HepG2 (cell line): ENCODE measurements around the gene CCDC82. TPM values are rescaled to one million over a fixed set of nuclear protein-coding genes. Genes with fewer than 3 reads are reported as not detected.

ENCODE experiments used
- ADNP ChIP-seq: sonication (generic); formaldehyde crosslinking; IDR thresholded peaks from 2 replicates; pipeline ENCODE4 v1.4.0; 2020; ENCODE audit warnings: missing genetic modification reagents
- AKAP8 ChIP-seq: sonication (generic); formaldehyde crosslinking; IDR thresholded peaks from 2 replicates; pipeline ENCODE4 v1.5.1; 2020; ENCODE audit warnings: mild to moderate bottlenecking, missing genetic modification reagents
- ATF3 ChIP-seq: sonication (generic); formaldehyde crosslinking; IDR thresholded peaks from 2 replicates; pipeline ENCODE4 v1.4.0; 2020; ENCODE audit warnings: missing genetic modification reagents
- ELF1 ChIP-seq: sonication (generic); formaldehyde crosslinking; IDR thresholded peaks from 2 replicates; pipeline ENCODE4 v1.4.0; 2020; ENCODE audit warnings: missing genetic modification reagents
- FOXP1 ChIP-seq, 2 experiments: fragments of 450-650 bp in 1 of 2; IDR thresholded peaks; 2 replicates each; pipeline ENCODE4 v1.6.1; 2017 to 2018; ENCODE audit warnings: antibody characterized with exemption in 1 of 2
- HNRNPK ChIP-seq: fragments of 200-400 bp; formaldehyde crosslinking; IDR thresholded peaks from 2 replicates; pipeline ENCODE4 v1.6.1; 2018; ENCODE audit warnings: low read length, low read depth, moderate library complexity, mild to moderate bottlenecking; ENCODE audit not compliant: poor library complexity, severe bottlenecking
- JUND ChIP-seq: sonication (generic); formaldehyde crosslinking; IDR thresholded peaks from 2 replicates; pipeline ENCODE4 v1.8.0; 2022; ENCODE audit warnings: mild to moderate bottlenecking, missing genetic modification reagents
- KDM5B ChIP-seq: sonication (generic); formaldehyde crosslinking; IDR thresholded peaks from 2 replicates; pipeline ENCODE4 v1.4.0; 2020; ENCODE audit warnings: missing genetic modification reagents, mild to moderate bottlenecking, borderline replicate concordance
- MED8 ChIP-seq: sonication (generic); formaldehyde crosslinking; IDR thresholded peaks from 2 replicates; pipeline ENCODE4 v1.8.1; 2023; ENCODE audit warnings: mild to moderate bottlenecking, missing genetic modification reagents; ENCODE audit not compliant: insufficient replicate concordance
- NFATC3 ChIP-seq: sonication (generic); formaldehyde crosslinking; IDR thresholded peaks from 2 replicates; pipeline ENCODE4 v1.5.1; 2020; ENCODE audit warnings: mild to moderate bottlenecking, missing genetic modification reagents
- NONO ChIP-seq, 2 experiments: fragments of 450-650 bp in 1 of 2; sonication (generic) in 1 of 2; formaldehyde crosslinking in 1 of 2; IDR thresholded peaks in 1 of 2; conservative IDR thresholded peaks in 1 of 2; 2 replicates each; pipeline versions ENCODE4 v1.6.1 to v1.8.0; 2017 to 2022; ENCODE audit warnings: mild to moderate bottlenecking in 1 of 2, missing genetic modification reagents in 1 of 2, moderate library complexity in 1 of 2
- NR1H2 ChIP-seq: sonication (generic); formaldehyde crosslinking; IDR thresholded peaks from 2 replicates; pipeline ENCODE4 v1.8.1; 2022; ENCODE audit warnings: low read depth, missing genetic modification reagents, borderline replicate concordance
- PHF21A ChIP-seq: sonication (generic); formaldehyde crosslinking; IDR thresholded peaks from 2 replicates; pipeline ENCODE4 v1.5.0; 2020; ENCODE audit warnings: mild to moderate bottlenecking, missing genetic modification reagents
- PITX1 ChIP-seq: sonication (generic); formaldehyde crosslinking; IDR thresholded peaks from 2 replicates; pipeline ENCODE4 v1.5.1; 2020; ENCODE audit warnings: mild to moderate bottlenecking, missing genetic modification reagents
- RCOR2 ChIP-seq: IDR thresholded peaks from 2 replicates; pipeline ENCODE4 v1.6.1; 2016; ENCODE audit warnings: missing biosample characterization, missing genetic modification reagents
- TRIM22 ChIP-seq: fragments of 450-650 bp; IDR thresholded peaks from 2 replicates; pipeline ENCODE4 v1.6.1; 2017
- ZFP41 ChIP-seq: sonication (generic); formaldehyde crosslinking; IDR thresholded peaks from 2 replicates; pipeline ENCODE4 v1.4.0; 2020; ENCODE audit warnings: mild to moderate bottlenecking, missing genetic modification reagents, borderline replicate concordance
- ZNF34 ChIP-seq: sonication (generic); formaldehyde crosslinking; IDR thresholded peaks from 2 replicates; pipeline ENCODE4 v1.4.0; 2020; ENCODE audit warnings: mild to moderate bottlenecking, missing genetic modification reagents, borderline replicate concordance
- ZNF792 ChIP-seq: IDR thresholded peaks from 2 replicates; pipeline ENCODE4 v1.6.1; 2016
- polyA plus RNA-seq, 8 experiments: library from polyadenylated mRNA; depleted of rRNA in 3 of 8; stranded (reverse) in 7 of 8; unstranded in 1 of 8; fragments of >200 nt; fragmentation: Illumina TruSeq in 4 of 8; extraction: Trizol in 4 of 8; gene quantifications; 2 replicates each; pipeline versions ENCODE4 v1.2.1 to v1.2.3, GENCODE V29; 2011 to 2016; ENCODE audit warnings: low read depth in 4 of 8, missing spikeins in 1 of 8, mixed read lengths in 1 of 8; ENCODE audit not compliant: insufficient read depth in 1 of 8
- total RNA-seq, 5 experiments: library from RNA; depleted of rRNA; stranded (reverse); fragments of >200 nt; fragmentation: Illumina TruSeq; extraction: Trizol; gene quantifications; 2 replicates each; pipeline ENCODE4 v1.2.3, GENCODE V29; 2016; ENCODE audit warnings: low read depth in 1 of 5
- TF ChIP-seq, protein P1 (sequence below): sonication (generic); formaldehyde crosslinking; IDR thresholded peaks from 2 replicates; pipeline ENCODE4 v1.4.0; 2020; ENCODE audit warnings: missing genetic modification reagents
- TF ChIP-seq, protein P2 (sequence below): IDR thresholded peaks from 2 replicates; pipeline ENCODE4 v1.6.1; 2012; ENCODE audit warnings: inconsistent platforms
- TF ChIP-seq, protein P3 (sequence below): sonication (generic); formaldehyde crosslinking; IDR thresholded peaks from 2 replicates; pipeline ENCODE4 v1.4.0; 2020; ENCODE audit warnings: missing genetic modification reagents
- TF ChIP-seq, protein P4 (sequence below): IDR thresholded peaks from 2 replicates; pipeline ENCODE4 v1.6.1; 2016

The CCDC82 gene
- total and polyA plus RNA-seq, 2 of the 13 experiments (the other 11 are each of a cell fraction or from before 2014, with no cell fraction given) = 19.7 to 25.7 TPM

GRCh38 chr11:96389720-96390487, at the start of gene CCDC82, which contains the start of gene JRKL (continued):
- TF ChIP-seq ATF3 (CRISPR knock-in tag) = no peak
- no peak for TF ChIP-seq JUND (CRISPR knock-in tag)
- TF ChIP-seq ZNF34 (CRISPR knock-in tag) = no peak
- peak; percentile 92 for TF ChIP-seq ELF1 (CRISPR knock-in tag)
- peak; percentile 89; the same call in 1 of the 2 replicates for TF ChIP-seq KDM5B
- TF ChIP-seq, protein P1, sequence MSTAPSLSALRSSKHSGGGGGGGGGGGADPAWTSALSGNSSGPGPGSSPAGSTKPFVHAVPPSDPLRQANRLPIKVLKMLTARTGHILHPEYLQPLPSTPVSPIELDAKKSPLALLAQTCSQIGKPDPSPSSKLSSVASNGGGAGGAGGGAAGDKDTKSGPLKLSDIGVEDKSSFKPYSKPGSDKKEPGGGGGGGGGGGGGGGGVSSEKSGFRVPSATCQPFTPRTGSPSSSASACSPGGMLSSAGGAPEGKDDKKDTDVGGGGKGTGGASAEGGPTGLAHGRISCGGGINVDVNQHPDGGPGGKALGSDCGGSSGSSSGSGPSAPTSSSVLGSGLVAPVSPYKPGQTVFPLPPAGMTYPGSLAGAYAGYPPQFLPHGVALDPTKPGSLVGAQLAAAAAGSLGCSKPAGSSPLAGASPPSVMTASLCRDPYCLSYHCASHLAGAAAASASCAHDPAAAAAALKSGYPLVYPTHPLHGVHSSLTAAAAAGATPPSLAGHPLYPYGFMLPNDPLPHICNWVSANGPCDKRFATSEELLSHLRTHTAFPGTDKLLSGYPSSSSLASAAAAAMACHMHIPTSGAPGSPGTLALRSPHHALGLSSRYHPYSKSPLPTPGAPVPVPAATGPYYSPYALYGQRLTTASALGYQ = no peak; the same call in 1 of the 2 replicates
- TF ChIP-seq, protein P2, sequence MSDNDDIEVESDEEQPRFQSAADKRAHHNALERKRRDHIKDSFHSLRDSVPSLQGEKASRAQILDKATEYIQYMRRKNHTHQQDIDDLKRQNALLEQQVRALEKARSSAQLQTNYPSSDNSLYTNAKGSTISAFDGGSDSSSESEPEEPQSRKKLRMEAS = peak; percentile 90
- no peak for TF ChIP-seq RCOR2 (CRISPR knock-in tag)
- no peak for TF ChIP-seq ZNF792 (CRISPR knock-in tag)
- TF ChIP-seq ADNP (CRISPR knock-in tag) = no peak
- 0 out of 2 replicates have a peak, but pooled peaks have one; percentile 34 for TF ChIP-seq AKAP8 (CRISPR knock-in tag)
- no peak for TF ChIP-seq TRIM22
- no peak for TF ChIP-seq FOXP1 (IDR thresholded peaks at IDR 0.05)
- no peak for TF ChIP-seq FOXP1 (CRISPR knock-in tag; IDR thresholded peaks at IDR 0.05)
- TF ChIP-seq, protein P3, sequence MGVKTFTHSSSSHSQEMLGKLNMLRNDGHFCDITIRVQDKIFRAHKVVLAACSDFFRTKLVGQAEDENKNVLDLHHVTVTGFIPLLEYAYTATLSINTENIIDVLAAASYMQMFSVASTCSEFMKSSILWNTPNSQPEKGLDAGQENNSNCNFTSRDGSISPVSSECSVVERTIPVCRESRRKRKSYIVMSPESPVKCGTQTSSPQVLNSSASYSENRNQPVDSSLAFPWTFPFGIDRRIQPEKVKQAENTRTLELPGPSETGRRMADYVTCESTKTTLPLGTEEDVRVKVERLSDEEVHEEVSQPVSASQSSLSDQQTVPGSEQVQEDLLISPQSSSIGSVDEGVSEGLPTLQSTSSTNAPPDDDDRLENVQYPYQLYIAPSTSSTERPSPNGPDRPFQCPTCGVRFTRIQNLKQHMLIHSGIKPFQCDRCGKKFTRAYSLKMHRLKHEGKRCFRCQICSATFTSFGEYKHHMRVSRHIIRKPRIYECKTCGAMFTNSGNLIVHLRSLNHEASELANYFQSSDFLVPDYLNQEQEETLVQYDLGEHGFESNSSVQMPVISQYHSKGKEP = no peak
- no peak for TF ChIP-seq ZFP41
- TF ChIP-seq, protein P4, sequence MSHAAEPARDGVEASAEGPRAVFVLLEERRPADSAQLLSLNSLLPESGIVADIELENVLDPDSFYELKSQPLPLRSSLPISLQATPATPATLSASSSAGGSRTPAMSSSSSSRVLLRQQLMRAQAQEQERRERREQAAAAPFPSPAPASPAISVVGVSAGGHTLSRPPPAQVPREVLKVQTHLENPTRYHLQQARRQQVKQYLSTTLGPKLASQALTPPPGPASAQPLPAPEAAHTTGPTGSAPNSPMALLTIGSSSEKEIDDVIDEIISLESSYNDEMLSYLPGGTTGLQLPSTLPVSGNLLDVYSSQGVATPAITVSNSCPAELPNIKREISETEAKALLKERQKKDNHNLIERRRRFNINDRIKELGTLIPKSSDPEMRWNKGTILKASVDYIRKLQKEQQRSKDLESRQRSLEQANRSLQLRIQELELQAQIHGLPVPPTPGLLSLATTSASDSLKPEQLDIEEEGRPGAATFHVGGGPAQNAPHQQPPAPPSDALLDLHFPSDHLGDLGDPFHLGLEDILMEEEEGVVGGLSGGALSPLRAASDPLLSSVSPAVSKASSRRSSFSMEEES (CRISPR knock-in tag) = peak; percentile 79
- no peak for TF ChIP-seq NFATC3
- TF ChIP-seq MED8 = no peak
- 0 out of 2 replicates have a peak, but pooled peaks have one; percentile 29 for TF ChIP-seq PITX1 (CRISPR knock-in tag)
- peak; percentile 47; the same call in 1 of the 2 replicates for TF ChIP-seq PHF21A (CRISPR knock-in tag)
- TF ChIP-seq NR1H2 (CRISPR knock-in tag) = no peak
- TF ChIP-seq HNRNPK = peak; percentile 95
- no peak for TF ChIP-seq NONO (IDR thresholded peaks at IDR 0.05)
- peak; percentile 86 for TF ChIP-seq NONO (CRISPR knock-in tag; conservative IDR thresholded peaks at IDR 0.05)
